ENCODE results near the gene PCDHGA7.

GRCh38 chr5:141359790-141360426 lies 22.6 kb upstream of the PCDHGA7 start, which contains the start of gene PCDHGB2:
- TF ChIP-seq CTCF (IDR thresholded peaks at IDR 0.05): peak in 10 of 12 donors; percentile 28 to 58 (median 48)
- TF ChIP-seq POLR2A (IDR thresholded peaks at IDR 0.05): no peak

All from heart left ventricle (tissue), 13 donors.